Liver (tissue), 9 donors: ENCODE results near the gene SWAP70. TPM values are rescaled to one million over a fixed set of nuclear protein-coding genes. Genes with fewer than 3 reads are reported as not detected.
"Not testable (repeated sequence)": the region's sequence is repeated elsewhere in the genome, so short reads cannot be mapped to it uniquely, and the experiment has no call there.

Source experiments
- DNase-seq: peaks from one replicate; pipeline ENCODE4 v3.0.0-alpha.2; 2017; ENCODE audit warnings: low spot score
- H3K27ac ChIP-seq, 2 donors: one replicate each; pipeline ENCODE4 v1.7.0; 2013; ENCODE audit warnings: inconsistent platforms in 2 of 2, low read length in 2 of 2, control low read depth in 1 of 2, low read depth in 1 of 2, mild to moderate bottlenecking in 1 of 2
- H3K27me3 ChIP-seq, 4 donors: one replicate each; pipeline versions ENCODE4 v1.6.1 to v1.7.0; 2013; ENCODE audit warnings: low read length in 3 of 4, inconsistent platforms in 1 of 4, mild to moderate bottlenecking in 1 of 4, moderate library complexity in 1 of 4; ENCODE audit not compliant: control insufficient read depth in 4 of 4, insufficient read depth in 4 of 4
- H3K36me3 ChIP-seq, 4 donors: one replicate each; pipeline versions ENCODE4 v1.6.1 to v1.7.0; 2013; ENCODE audit warnings: low read length in 3 of 4, mild to moderate bottlenecking in 3 of 4, low read depth in 1 of 4, moderate library complexity in 1 of 4; ENCODE audit not compliant: control insufficient read depth in 4 of 4, insufficient read depth in 3 of 4
- H3K4me1 ChIP-seq, 4 donors: one replicate each; pipeline versions ENCODE4 v1.6.1 to v1.7.0; 2013; ENCODE audit warnings: low read length in 3 of 4, mild to moderate bottlenecking in 3 of 4, moderate library complexity in 1 of 4; ENCODE audit not compliant: control insufficient read depth in 4 of 4, insufficient read depth in 4 of 4
- H3K4me3 ChIP-seq, 3 donors: one replicate each; pipeline versions ENCODE4 v1.6.1 to v1.7.0; 2013; ENCODE audit warnings: low read length in 3 of 3, control low read depth in 1 of 3, low read depth in 1 of 3, mild to moderate bottlenecking in 1 of 3
- H3K9ac ChIP-seq, 2 donors: one replicate each; pipeline ENCODE4 v1.7.0; 2013; ENCODE audit warnings: low read length in 2 of 2, mild to moderate bottlenecking in 2 of 2, moderate library complexity in 2 of 2, control low read depth in 1 of 2, low read depth in 1 of 2
- H3K9me3 ChIP-seq, 4 donors: one replicate each; pipeline versions ENCODE4 v1.6.1 to v1.7.0; 2013; ENCODE audit warnings: low read length in 3 of 4; ENCODE audit not compliant: control insufficient read depth in 4 of 4
- EGR1 ChIP-seq, 2 donors: IDR thresholded peaks; 2 replicates each; pipeline ENCODE4 v1.6.1; 2016 to 2018; ENCODE audit warnings: antibody characterized with exemption in 2 of 2, low read depth in 2 of 2
- FOXA1 ChIP-seq: IDR thresholded peaks from 2 replicates; pipeline ENCODE4 v1.6.1; 2016; ENCODE audit warnings: antibody characterized with exemption
- GABPA ChIP-seq, 2 donors: IDR thresholded peaks in 1 of 2; conservative IDR thresholded peaks in 1 of 2; 2 replicates each; pipeline ENCODE4 v1.6.1; 2016; ENCODE audit warnings: antibody characterized with exemption in 2 of 2, mild to moderate bottlenecking in 1 of 2, moderate library complexity in 1 of 2
- HNF4A ChIP-seq, 2 donors: conservative IDR thresholded peaks; 2 replicates each; pipeline ENCODE4 v1.6.1; 2016; ENCODE audit warnings: antibody characterized with exemption in 2 of 2, mild to moderate bottlenecking in 2 of 2
- HNF4G ChIP-seq: IDR thresholded peaks from 2 replicates; pipeline ENCODE4 v1.6.1; 2016; ENCODE audit warnings: antibody characterized with exemption
- JUND ChIP-seq, 2 donors: IDR thresholded peaks; 2 replicates each; pipeline ENCODE4 v1.6.1; 2016; ENCODE audit warnings: antibody characterized with exemption in 2 of 2
- RAD21 ChIP-seq, 2 donors: IDR thresholded peaks; 2 replicates each; pipeline ENCODE4 v1.6.1; 2016; ENCODE audit warnings: antibody characterized with exemption in 2 of 2, mild to moderate bottlenecking in 2 of 2
- RXRA ChIP-seq, 2 donors: IDR thresholded peaks; 2 replicates each; pipeline ENCODE4 v1.6.1; 2017 to 2018; ENCODE audit warnings: antibody characterized with exemption in 2 of 2, mild to moderate bottlenecking in 1 of 2
- SP1 ChIP-seq: IDR thresholded peaks from 2 replicates; pipeline ENCODE4 v1.6.1; 2018; ENCODE audit warnings: antibody characterized with exemption, mild to moderate bottlenecking
- TAF1 ChIP-seq: conservative IDR thresholded peaks from 2 replicates; pipeline ENCODE4 v1.6.1; 2016; ENCODE audit warnings: antibody characterized with exemption, mild to moderate bottlenecking
- YY1 ChIP-seq: IDR thresholded peaks from 2 replicates; pipeline ENCODE4 v1.6.1; 2016; ENCODE audit warnings: antibody characterized with exemption, mild to moderate bottlenecking
- WGBS: extraction: QIAGEN DNeasy Blood & Tissue Kit; methylation state at CpG from one replicate; pipeline ENCODE4 v1.1.7; 2013; 5-methylcytosine and 5-hydroxymethylcytosine counted together
- polyA plus RNA-seq, 2 donors: library from polyadenylated mRNA; stranded (reverse) in 1 of 2; unstranded in 1 of 2; fragments of 200-250 nt in 1 of 2; fragments of >200 nt in 1 of 2; fragmentation: Nextera tagmentation in 1 of 2; extraction: Ambion mirVana in 1 of 2; gene quantifications; one replicate each; pipeline versions ENCODE4 v1.2.1 to v1.2.3, GENCODE V29; 2013 to 2015
- total RNA-seq, 2 donors: library from RNA; depleted of rRNA; stranded (reverse); fragments of >200 nt; gene quantifications; one replicate each; pipeline ENCODE4 v1.2.3, GENCODE V29; 2014
- TF ChIP-seq, protein P1 (sequence below): IDR thresholded peaks from 2 replicates; pipeline ENCODE4 v1.6.1; 2016; ENCODE audit warnings: antibody characterized with exemption
- TF ChIP-seq, protein P2 (sequence below): IDR thresholded peaks from 2 replicates; pipeline ENCODE4 v1.6.1; 2016; ENCODE audit warnings: antibody characterized with exemption
- TF ChIP-seq, protein P3 (sequence below): fragments of 150-350 bp; IDR thresholded peaks from 2 replicates; pipeline ENCODE4 v1.5.1; 2017; ENCODE audit warnings: improper control_type of control experiment, low read depth, low read length; ENCODE audit not compliant: missing input control
- TF ChIP-seq, protein P4 (sequence below): IDR thresholded peaks from 2 replicates; pipeline ENCODE4 v1.6.1; 2016; ENCODE audit warnings: antibody characterized with exemption
- TF ChIP-seq, protein P5 (sequence below): IDR thresholded peaks from 2 replicates; pipeline ENCODE4 v1.6.1; 2016; ENCODE audit warnings: antibody characterized with exemption, mild to moderate bottlenecking
- donor health status: healthy.
- donor health status: healthy.
- donor health status: healthy.
- donor health status: healthy.
- donor health status: healthy.

SWAP70 gene
- total and polyA plus RNA-seq, 4 donors: 4.0 to 8.4 (median 5.8) TPM

DNA sequence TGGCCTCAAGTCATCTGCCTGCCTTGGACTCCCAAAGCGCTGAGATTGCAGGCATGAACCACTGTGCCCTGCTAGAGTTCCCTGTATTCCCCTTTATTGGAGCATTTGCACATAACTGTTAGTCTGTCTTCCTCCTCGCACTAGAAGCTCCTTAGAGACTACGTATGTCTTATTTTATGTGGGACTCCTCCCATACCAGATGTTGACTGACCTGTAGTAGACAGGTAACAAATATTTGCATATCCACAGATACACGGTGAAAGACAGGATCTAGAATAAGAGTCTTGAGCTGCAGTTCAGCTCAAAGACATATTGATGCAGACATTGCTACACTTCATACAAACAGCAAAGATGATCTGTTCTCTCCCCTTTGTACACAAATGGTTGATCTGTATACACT, 40.7 kb downstream of the SWAP70 start:
- 91% methylated on average over 4 of the region's 4 CpGs for WGBS
- no peaks in the 10 kb centered on the region for H3K27me3 ChIP-seq
- no peak for DNase-seq
- no peaks in the 10 kb centered on the region for H3K9me3 ChIP-seq
- no peaks in the 10 kb centered on the region for H3K4me1 ChIP-seq
- H3K36me3 ChIP-seq: no peaks in the 10 kb centered on the region
- TF ChIP-seq RXRA (IDR thresholded peaks at IDR 0.05) (no peak), JUND (IDR thresholded peaks at IDR 0.05) (no peak), YY1 (no peak), FOXA1 (no peak), GABPA (IDR thresholded peaks at IDR 0.05 in 1 of 2, conservative IDR thresholded peaks at IDR 0.05 in 1 of 2) (no peak), HNF4A (conservative IDR thresholded peaks at IDR 0.05) (no peak), TAF1 (no peak), RAD21 (IDR thresholded peaks at IDR 0.05) (no peak), SP1 (no peak), EGR1 (IDR thresholded peaks at IDR 0.05; ENCODE audit: low read depth in 2 of 2) (no peak), HNF4G (no peak)
- TF ChIP-seq, protein P1, sequence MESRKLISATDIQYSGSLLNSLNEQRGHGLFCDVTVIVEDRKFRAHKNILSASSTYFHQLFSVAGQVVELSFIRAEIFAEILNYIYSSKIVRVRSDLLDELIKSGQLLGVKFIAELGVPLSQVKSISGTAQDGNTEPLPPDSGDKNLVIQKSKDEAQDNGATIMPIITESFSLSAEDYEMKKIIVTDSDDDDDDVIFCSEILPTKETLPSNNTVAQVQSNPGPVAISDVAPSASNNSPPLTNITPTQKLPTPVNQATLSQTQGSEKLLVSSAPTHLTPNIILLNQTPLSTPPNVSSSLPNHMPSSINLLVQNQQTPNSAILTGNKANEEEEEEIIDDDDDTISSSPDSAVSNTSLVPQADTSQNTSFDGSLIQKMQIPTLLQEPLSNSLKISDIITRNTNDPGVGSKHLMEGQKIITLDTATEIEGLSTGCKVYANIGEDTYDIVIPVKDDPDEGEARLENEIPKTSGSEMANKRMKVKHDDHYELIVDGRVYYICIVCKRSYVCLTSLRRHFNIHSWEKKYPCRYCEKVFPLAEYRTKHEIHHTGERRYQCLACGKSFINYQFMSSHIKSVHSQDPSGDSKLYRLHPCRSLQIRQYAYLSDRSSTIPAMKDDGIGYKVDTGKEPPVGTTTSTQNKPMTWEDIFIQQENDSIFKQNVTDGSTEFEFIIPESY: no peak
- TF ChIP-seq, protein P2, sequence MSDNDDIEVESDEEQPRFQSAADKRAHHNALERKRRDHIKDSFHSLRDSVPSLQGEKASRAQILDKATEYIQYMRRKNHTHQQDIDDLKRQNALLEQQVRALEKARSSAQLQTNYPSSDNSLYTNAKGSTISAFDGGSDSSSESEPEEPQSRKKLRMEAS: no peak
- TF ChIP-seq, protein P3, sequence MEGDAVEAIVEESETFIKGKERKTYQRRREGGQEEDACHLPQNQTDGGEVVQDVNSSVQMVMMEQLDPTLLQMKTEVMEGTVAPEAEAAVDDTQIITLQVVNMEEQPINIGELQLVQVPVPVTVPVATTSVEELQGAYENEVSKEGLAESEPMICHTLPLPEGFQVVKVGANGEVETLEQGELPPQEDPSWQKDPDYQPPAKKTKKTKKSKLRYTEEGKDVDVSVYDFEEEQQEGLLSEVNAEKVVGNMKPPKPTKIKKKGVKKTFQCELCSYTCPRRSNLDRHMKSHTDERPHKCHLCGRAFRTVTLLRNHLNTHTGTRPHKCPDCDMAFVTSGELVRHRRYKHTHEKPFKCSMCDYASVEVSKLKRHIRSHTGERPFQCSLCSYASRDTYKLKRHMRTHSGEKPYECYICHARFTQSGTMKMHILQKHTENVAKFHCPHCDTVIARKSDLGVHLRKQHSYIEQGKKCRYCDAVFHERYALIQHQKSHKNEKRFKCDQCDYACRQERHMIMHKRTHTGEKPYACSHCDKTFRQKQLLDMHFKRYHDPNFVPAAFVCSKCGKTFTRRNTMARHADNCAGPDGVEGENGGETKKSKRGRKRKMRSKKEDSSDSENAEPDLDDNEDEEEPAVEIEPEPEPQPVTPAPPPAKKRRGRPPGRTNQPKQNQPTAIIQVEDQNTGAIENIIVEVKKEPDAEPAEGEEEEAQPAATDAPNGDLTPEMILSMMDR: no peak
- TF ChIP-seq, protein P4, sequence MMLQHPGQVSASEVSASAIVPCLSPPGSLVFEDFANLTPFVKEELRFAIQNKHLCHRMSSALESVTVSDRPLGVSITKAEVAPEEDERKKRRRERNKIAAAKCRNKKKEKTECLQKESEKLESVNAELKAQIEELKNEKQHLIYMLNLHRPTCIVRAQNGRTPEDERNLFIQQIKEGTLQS: no peak
- TF ChIP-seq, protein P5, sequence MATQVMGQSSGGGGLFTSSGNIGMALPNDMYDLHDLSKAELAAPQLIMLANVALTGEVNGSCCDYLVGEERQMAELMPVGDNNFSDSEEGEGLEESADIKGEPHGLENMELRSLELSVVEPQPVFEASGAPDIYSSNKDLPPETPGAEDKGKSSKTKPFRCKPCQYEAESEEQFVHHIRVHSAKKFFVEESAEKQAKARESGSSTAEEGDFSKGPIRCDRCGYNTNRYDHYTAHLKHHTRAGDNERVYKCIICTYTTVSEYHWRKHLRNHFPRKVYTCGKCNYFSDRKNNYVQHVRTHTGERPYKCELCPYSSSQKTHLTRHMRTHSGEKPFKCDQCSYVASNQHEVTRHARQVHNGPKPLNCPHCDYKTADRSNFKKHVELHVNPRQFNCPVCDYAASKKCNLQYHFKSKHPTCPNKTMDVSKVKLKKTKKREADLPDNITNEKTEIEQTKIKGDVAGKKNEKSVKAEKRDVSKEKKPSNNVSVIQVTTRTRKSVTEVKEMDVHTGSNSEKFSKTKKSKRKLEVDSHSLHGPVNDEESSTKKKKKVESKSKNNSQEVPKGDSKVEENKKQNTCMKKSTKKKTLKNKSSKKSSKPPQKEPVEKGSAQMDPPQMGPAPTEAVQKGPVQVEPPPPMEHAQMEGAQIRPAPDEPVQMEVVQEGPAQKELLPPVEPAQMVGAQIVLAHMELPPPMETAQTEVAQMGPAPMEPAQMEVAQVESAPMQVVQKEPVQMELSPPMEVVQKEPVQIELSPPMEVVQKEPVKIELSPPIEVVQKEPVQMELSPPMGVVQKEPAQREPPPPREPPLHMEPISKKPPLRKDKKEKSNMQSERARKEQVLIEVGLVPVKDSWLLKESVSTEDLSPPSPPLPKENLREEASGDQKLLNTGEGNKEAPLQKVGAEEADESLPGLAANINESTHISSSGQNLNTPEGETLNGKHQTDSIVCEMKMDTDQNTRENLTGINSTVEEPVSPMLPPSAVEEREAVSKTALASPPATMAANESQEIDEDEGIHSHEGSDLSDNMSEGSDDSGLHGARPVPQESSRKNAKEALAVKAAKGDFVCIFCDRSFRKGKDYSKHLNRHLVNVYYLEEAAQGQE: no peak
- no peak overlapping the region for H3K9ac ChIP-seq
- no peak overlapping the region for H3K27ac ChIP-seq
- H3K4me3 ChIP-seq: no peak overlapping the region

DNA sequence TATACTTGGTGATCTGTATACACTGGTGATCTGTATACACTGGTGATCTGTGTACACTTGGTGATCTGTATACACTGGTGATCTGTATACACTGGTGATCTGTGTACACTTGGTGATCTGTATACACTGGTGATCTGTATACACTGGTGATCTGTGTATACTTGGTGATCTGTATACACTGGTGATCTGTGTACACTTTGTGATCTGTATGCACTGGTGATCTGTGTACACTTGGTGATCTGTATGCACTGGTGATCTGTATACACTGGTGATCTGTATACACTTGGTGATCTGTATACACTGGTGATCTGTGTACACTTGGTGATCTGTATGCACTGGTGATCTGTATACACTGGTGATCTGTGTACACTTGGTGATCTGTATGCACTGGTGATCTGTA, 41.5 kb downstream of the SWAP70 start:
- not testable (repeated sequence) for H3K4me1 ChIP-seq

More for the DNA sequence above, 41.5 kb downstream of the SWAP70 start:
- DNase-seq, H3K9me3 ChIP-seq, H3K36me3 ChIP-seq, H3K4me3 ChIP-seq, H3K27me3 ChIP-seq, H3K27ac ChIP-seq, H3K9ac ChIP-seq: not testable (repeated sequence)
